HG03097 (cell line): Measurements from ENCODE around the gene SWSAP1.
"Not testable (repeated sequence)": the region's sequence is repeated elsewhere in the genome, so short reads cannot be mapped to it uniquely, and the experiment has no call there.

ENCODE experiments used
- ATAC-seq: cut with Tn5 transposase; IDR thresholded peaks from one replicate; pipeline ENCODE4 v1.9.1; 2021; ENCODE audit not compliant: unreplicated experiment, low FRiP score

SWSAP1 gene

DNA sequence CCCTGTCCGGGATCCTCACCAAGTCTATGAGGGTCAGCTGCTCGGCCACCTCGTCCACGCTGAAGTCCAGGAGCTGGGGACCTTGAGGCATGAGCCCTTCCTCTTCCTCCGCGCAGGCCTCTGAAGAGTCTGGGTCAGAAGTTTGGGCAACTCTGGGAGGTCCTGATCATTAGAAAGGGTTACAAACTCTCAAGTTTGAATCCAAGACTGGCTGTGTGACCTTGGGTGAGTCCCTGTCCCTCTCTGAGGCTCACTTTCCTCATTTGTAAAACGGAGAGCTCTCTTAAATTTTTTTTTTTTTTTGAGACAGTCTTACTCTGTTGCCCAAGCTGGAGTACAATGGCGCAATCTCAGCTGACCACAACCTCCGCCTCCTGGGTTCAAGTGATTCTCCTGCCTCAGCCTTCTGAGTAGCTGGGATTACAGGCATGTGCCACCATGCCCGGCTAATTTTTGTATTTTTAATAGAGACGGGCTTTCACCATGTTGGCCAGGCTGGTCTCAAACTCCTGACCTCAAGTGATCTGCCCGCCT lies 32.3 kb downstream of the SWSAP1 start:
- not testable (repeated sequence) for ATAC-seq

GRCh38 chr19:11408591-11408990 lies 34.1 kb downstream of the SWSAP1 start:
- no peak for ATAC-seq

DNA sequence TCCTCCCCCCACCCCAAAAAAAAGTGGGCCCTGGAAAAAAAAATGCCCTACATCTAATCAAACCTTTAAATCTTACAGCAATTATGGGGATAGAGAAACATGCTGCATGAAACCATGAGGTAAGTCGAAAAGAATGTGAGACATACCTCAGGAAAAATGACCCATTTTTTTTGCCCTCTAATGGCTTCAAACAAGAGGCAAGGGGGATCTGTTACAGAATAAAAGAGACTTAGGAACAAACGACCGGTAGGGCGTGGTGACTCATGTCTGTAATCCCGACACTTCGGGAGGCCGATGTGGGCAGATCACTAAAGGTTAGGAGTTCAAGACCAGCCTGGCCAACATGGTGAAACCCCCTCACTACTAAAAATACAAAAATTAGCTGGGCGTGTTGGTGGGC lies 36.2 kb downstream of the SWSAP1 start:
- ATAC-seq = no peak

DNA sequence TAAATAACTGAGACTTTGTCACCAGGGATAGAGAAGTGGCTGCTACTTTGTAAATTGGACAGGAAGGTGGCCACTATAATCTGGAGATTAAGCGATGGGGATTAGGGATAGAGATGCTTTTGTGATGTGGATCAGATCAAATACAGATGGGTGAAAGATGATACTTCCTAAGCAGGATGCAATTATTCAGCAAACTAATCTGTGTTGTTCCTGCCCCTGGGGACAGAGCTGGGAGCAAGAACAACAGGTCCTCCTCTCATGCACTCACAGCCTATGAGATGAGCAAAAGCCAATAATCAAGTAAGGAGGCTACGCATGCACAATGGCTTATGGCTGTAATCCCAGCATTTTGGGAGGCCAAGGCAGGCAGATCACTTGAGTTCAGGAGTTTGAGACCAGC lies 40.1 kb downstream of the SWSAP1 start:
- ATAC-seq = no peak

- ATAC-seq = no peak
These were observed 42.0 kb downstream of the SWSAP1 start for GRCh38 chr19:11416346-11417052.

GRCh38 chr19:11418094-11418548 lies 43.7 kb downstream of the SWSAP1 start:
- no peak for ATAC-seq

- no peak for ATAC-seq
These were observed 44.4 kb downstream of the SWSAP1 start, which contains the start of gene RGL3 for GRCh38 chr19:11418549-11419506. Gene RGL3 (minus strand): TSS chr19:11419314. CDS start chr19:11419278, 36 bp downstream.

GRCh38 chr19:11420429-11421370 lies 46.2 kb downstream of the SWSAP1 start:
- ATAC-seq = no peak

GRCh38 chr19:11421371-11422098 lies 47.1 kb downstream of the SWSAP1 start:
- peak; percentile 21 for ATAC-seq

DNA sequence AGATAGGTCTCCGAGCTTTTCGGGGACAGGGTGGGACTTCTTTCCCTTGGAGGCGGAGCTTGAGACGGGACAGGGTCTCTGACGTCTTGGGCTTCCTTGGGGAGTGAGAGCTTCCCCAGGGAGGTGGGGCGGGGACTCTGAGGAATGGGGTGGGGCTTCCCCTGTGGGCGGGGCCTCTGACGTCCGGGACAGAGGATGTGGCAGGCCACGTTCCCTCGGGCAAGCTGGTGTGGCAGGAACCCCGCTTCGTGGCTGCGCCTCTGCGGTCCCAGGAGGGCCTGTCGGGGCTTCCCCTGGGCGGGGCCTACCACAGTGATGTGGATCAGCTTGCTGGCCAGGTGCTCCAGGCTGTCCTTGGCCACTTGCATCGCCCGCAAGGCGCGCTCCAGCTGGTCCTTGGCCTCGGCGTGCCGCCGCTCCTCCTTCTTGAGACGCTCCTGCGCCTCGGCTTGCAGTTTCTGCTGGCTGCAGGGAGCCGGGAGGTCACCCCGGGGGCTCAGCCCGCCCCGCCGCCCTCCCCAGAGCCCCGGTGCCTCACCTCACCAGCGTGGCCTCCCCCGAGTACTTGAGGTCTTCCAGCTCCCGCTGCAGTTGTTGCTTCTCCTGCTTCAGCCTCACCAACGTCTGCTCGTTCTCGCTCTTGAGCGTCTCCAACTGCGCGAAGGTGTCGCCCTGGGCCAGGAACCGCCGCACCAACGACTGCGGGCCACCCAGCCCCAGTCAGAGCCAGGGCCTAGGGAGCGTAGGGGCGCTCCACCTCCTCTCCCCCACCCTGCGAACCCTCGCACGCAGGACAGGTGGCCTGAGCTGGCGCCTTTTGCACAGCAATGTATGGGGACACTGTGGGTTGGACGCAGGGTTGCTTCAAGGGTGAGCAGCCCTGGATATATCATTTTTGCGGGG lies 47.9 kb downstream of the SWSAP1 start:
- peak; percentile 81 for ATAC-seq

DNA sequence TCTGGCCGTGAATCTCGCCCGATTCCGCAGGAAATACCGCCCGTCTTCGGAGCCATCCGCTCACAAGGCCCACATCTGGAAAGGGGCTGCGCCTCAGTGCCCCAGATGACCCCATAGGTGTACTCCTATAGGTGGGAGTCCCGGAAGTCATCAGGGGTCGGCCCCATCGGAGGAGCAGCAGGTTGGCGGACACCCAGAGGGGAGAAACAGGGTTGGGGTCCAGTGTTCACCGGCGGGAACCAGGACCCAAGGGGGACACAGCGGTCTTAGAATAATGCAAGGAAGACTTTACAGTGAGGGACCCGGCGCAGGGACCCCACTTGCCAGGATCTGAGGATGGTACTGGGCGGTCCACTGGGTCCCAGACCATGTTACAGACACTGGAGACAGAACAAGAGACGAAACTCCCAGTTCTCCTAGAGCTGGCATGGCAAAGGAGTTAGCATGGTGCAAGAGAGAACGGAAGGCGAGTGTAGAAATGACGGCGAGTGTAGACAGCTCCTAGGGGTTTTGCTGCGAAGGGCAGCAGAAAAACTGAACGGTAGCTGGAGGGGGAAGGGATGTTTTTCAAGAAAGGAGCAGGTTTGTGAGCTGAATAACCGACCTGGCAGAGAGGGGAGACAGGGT lies 48.8 kb downstream of the SWSAP1 start:
- no peak for ATAC-seq

DNA sequence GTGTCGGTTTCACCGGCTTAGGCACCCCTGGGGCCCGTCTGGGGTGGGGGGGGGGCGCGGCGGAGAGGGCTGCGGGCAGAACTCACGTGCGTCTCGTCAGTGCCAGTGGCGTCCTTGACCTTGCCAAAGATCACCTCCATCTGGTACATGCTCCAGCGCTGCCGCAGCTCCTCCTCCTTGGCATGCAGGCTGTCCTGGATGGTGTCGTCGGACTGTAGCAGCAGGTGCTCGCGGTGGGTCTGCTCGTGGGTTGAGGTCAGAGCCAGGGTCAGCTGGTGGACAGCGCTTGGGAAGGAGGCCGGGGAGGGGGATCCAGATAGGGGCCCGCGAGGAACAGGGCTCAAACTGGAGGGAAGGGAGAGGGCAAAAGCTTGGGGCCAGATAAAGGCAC lies 49.3 kb downstream of the SWSAP1 start:
- ATAC-seq = no peak
